ENCODE results near the gene EPN3. TPM values are rescaled to one million over a fixed set of nuclear protein-coding genes. Genes with fewer than 3 reads are reported as not detected.

EPN3 gene
- polyA plus RNA-seq, 4 donors: 1.6 to 16.0 (median 10.0) TPM

DNA sequence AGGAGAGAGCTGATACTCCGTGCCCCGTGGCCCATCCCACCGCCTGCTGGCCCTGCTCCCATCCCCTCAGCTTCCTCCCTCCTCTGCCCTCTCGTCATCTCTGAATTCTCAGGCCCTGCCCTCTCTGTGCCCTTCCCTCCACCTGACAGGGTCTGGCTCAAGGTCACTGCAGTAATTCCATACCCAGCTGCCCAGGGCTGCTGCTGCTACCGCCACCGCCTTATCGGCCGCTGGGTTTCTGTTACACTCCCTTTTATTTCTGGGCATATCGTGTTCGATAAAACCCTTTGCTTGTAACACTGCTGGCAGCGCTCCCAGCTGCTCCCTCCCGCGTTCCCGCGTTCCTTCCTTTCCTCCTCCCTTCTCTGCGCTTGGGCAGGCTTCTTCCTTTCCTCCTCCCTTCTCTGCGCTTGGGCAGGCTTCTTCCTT is 1.2 kb downstream of the EPN3 start:
- no peak for DNase-seq (ENCODE audit: low read depth in 4 of 4, low spot score in 3 of 4)

DNA sequence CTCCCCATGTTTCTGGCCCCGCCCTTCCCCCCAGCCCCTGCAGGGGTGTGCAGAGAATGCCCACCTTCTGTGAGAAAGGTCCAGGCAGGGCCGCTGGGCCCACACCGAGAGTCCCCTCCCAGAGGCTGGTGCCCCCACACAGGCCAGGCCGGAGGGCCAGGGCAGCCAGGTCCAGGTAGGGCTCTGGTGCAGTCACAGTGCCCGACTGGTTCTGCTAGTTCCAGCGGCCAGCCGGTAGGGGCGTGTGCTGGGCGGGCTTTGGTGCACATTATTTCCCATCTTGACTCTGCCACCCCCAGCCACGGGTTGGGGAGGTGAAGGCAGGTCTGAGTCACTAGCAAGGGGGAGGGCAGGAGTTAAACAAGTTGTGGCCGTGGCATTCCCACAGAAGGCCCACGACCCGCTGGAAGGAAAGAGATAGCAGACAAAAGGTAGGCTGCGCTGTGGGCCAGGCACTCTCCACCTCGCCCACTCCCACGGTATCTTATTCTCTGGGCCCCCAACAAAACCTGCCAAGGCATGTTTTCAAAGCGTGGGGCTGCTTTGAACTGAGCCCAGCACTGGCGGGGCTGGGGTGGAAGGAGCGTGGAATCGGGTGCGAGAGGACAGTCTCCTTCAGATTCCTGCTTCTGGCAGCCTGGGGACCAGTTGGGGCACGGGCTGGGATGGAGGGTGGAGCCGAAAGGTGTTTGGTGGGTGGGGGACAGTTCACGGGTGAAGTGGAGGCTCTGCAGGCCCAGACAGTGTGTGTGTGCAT is 1.9 kb downstream of the EPN3 start:
- DNase-seq (ENCODE audit: low read depth in 4 of 4, low spot score in 3 of 4): no peak

DNA sequence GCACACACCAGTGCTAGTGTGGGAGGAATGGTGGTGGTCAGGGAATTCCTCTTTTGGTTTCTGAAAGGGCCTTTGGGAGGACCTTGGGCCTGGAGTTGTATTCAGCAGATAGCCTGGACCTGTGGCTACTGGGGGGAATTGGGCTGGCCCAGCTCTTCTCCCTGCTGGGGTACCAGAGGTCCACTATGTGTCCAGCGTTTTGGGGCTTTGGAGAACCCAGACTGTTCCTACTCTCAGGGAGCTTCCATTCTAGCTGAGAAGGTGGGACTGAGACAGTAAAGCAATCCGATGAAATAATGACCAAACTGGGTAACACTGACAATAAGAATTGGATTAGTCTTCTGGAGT is 2.4 kb downstream of the EPN3 start:
- no peak for DNase-seq (ENCODE audit: low read depth in 4 of 4, low spot score in 3 of 4)

DNA sequence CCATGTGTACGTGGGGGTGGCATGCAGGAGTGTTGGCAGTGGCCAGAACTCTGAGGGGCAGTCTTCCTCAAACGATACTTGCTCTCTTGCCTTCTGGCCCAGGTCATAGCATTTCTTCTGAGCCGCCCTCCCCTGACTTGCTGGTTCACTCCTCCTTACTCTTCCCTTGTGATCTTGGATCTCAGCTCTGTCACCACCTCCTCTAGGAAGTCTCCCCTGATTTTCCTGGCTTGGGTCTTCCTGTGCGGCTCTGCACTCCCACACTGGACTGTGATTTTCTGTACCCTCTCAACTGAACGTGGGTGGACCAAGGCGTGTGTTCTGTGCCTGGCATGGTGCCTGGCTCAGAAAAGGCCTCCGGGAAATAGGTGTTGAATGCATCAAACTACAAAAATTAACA is 2.9 kb downstream of the EPN3 start:
- no peak for DNase-seq (ENCODE audit: low read depth in 4 of 4, low spot score in 3 of 4)

DNA sequence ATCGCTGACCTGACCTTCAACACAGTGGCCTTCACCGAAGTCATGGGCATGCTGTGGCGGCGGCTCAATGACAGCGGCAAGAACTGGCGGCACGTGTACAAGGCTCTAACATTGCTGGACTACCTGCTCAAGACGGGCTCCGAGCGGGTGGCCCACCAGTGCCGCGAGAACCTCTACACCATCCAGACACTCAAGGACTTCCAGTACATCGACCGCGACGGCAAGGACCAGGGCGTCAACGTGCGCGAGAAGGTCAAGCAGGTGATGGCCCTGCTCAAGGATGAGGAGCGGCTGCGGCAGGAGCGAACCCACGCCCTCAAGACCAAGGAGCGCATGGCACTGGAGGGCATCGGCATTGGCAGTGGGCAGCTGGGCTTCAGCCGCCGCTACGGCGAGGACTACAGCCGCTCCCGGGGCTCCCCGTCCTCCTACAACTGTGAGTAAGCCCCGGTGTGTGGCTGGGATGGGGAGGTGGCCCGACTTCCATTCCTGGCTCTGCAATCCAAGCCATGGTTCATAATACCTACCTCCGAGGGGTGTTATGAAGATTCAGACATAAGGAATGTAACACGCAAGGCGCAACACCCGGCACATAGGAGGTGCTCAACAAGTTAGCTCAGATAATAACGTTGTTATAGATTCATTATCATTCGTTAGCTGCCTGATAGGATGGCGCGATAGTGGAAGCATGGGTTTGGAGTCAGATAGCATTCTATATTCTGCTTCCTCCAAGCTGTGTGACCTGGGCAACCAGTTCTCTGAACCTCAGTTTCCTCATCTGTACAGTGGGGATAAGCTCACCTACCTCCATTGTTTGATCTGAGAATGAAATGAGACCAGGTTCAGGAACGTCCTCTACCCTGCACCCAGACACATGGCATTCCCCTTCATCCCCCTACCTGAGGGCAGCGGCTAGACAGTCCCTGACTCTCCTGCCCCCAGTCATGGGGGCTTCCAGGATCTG is 4.4 kb downstream of the EPN3 start:
- DNase-seq (ENCODE audit: low read depth in 4 of 4, low spot score in 3 of 4): no peak

DNA sequence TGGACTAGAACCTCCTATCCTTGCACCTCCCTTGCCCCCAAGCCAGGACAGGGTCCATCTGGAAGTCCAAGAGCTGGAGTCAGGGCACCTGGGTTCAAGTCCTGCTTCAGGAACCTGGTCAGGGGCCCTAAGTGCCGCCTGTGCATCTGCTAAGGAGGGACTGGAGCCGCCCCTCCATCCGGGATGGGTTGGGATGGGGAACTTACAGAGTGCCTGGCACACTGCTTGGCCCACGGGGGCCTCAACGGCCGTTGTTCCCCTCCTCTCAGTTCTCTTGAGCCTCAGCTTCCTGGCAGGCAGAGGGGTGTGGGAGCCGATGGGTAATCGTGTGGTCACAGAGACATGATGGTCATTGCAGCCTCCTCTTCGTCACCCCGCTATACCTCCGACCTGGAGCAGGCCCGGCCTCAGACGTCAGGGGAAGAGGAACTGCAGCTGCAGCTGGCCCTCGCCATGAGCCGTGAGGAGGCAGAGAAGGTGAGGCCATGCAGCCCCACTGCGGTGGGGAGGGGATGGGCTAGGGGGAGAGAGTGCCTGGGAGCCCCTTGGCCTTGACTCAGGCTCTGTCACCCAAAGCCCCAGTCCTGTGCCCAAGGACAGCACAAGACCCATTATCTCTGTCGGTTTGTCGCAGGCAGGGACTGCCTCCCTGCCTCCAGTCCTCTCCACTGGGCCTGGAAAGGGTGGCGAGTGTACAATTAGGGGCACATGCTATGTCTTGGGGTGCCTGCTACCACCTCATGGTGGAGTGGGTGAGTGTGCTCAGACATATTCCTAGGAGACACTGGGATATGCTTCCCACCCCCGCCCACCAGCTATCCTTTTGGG is 5.4 kb downstream of the EPN3 start:
- DNase-seq (ENCODE audit: low read depth in 4 of 4, low spot score in 3 of 4): no peak

DNA sequence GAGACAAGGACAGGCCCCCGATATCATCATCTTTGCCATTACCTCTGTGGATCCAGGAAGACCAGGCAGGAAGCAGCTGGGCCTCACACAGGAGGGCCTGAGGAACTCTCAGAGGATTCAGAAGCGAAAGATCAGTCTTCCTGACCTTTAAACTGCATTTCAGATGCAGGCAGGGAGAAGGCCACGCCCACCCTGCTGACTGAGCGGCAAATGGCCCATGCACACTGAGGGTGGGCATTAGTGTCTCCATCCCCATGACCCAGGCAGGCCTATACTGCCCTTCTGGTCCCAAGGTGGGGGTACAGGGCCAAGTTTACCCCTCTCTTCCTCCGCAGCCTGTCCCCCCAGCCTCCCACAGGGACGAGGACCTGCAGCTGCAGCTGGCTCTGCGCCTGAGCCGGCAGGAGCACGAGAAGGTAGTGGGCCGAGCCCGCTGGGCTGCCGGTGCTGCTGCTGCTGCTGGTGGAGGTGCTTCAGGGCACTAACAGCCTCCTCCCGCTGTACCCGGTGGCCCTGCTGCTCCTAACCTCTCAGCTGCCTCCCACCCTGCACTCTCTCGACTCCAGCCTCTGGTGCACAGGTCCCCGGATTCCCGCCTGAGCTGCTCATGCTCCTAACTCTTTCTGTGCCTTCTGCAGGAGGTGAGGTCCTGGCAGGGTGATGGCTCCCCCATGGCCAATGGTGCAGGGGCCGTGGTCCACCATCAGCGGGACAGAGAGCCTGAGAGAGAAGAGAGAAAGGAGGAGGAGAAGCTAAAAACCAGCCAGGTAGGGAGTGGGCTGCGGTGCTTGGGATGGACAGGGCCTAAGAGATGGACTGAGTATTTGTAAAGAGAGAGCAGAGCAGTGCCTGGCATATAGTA is 6.2 kb downstream of the EPN3 start:
- no peak for DNase-seq (ENCODE audit: low read depth in 4 of 4, low spot score in 3 of 4)

DNA sequence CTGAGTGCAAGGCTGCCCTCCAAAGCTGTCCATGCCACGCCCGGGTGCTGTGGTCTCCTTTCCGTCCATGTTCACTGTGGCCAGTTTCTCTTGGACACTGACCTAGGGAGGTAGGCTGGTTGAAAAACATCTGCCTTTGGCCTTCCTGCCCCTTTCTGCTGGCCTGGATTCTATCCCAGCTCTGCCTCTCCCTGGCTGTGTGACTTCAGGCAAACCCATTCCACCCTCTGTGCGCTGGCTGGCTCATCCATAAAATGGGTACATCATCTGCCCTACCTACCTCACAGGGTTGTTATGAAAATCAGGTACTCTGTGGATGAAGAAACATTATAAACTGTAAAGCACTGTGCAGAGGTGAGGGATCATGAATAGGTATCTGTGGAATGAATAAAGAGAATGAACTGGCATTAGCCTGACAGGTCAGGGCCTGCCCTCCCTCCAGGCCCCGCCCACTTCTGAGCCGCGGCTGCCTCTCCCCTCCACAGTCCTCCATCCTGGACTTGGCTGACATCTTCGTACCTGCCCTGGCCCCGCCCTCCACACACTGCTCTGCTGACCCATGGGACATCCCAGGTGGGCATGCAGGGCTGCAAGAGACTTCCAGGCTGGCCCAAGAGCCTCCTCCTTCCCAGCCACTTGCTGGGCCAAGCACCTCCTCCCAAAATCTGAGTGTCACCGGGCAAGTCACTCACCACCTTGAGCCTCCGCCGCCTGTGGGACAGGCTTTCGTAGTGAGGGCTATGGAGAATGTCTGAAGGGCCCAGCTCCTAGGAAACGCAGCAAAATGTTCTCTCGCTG is 7.4 kb downstream of the EPN3 start:
- DNase-seq (ENCODE audit: low read depth in 4 of 4, low spot score in 3 of 4): no peak

DNA sequence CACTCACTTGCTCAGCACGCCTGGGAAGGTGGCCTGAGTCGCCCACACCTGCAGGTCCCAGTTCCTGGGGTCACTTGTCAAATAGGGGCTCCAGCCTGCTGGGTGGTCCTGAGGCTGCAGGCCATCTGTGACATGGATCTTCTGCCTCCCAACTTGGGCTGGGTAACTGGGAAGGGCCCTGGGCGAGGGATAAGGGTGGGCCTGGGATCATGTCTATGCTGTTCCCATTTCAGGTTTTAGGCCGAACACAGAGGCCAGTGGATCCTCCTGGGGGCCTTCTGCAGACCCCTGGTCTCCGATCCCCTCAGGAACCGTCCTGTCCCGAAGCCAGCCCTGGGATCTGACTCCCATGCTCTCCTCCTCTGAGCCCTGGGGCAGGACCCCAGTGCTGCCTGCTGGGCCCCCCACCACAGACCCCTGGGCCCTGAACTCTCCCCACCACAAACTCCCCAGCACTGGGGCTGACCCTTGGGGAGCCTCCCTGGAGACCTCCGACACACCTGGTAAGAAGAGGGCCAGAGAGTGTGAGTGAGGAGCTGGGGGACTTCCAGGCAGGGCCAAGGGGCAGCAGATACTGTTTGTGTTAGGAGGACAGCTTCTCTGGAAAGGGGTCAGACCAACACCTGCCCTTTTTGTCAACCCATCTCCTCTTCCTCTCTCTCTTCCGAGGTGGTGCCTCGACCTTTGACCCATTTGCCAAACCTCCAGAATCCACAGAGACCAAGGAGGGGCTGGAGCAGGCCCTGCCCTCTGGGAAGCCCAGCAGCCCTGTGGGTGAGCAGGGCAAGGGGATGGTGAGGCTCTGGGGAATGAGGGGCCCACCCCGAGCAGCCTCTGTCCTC is 8.2 kb downstream of the EPN3 start:
- no peak for DNase-seq (ENCODE audit: low read depth in 4 of 4, low spot score in 3 of 4)

DNA sequence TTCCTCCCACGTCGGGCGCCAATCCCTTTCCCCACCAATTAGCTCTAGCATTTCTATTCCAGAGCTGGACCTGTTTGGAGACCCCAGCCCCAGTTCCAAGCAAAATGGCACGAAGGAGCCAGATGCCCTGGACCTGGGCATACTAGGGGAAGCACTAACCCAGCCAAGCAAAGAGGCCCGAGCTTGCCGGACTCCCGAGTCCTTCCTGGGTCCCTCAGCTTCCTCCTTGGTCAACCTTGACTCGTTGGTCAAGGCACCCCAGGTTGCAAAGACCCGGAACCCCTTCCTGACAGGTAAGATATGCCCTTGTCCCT is 8.8 kb downstream of the EPN3 start:
- no peak for DNase-seq (ENCODE audit: low read depth in 4 of 4, low spot score in 3 of 4)

DNA sequence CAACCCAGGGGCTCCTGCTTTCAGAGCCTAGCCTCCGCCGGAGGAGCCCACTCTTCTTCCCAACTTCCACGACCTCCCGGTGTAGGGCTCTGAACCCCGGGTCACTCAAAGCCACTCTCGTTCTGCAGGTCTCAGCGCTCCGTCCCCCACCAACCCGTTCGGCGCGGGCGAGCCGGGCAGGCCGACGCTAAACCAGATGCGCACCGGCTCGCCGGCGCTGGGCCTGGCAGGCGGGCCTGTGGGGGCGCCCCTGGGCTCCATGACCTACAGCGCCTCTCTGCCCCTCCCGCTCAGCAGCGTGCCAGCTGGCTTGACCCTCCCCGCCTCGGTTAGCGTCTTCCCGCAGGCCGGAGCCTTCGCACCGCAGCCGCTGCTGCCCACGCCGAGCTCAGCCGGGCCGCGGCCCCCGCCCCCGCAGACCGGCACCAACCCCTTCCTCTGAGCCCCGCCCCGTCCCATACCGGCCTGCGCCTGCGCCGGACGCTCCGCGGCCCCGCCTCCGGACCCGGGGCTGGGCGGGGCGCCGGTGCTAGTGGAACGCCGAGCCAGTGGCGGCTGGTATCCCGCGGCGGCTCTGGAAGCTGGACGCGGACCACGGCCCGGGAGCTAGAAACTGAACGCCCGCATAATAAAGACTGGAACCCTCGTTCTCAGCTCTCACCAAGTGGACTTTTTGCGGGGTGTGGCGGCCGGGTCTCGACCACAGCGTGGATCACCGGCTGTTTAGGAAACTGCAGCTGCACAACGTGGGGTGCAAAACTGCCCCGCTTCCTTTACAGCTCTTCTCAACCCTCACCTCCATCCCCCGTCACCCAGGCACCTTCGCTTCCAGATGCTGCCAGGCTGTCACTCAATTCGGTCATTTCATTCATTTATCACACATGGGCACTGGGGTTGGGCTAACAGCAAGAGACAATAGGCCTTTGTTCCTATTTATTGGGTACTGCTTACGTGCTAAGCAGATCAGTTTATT is 9.5 kb downstream of the EPN3 start:
- peak in 1 of 4 donors; percentile 77 for DNase-seq (ENCODE audit: low read depth in 4 of 4, low spot score in 3 of 4)

DNA sequence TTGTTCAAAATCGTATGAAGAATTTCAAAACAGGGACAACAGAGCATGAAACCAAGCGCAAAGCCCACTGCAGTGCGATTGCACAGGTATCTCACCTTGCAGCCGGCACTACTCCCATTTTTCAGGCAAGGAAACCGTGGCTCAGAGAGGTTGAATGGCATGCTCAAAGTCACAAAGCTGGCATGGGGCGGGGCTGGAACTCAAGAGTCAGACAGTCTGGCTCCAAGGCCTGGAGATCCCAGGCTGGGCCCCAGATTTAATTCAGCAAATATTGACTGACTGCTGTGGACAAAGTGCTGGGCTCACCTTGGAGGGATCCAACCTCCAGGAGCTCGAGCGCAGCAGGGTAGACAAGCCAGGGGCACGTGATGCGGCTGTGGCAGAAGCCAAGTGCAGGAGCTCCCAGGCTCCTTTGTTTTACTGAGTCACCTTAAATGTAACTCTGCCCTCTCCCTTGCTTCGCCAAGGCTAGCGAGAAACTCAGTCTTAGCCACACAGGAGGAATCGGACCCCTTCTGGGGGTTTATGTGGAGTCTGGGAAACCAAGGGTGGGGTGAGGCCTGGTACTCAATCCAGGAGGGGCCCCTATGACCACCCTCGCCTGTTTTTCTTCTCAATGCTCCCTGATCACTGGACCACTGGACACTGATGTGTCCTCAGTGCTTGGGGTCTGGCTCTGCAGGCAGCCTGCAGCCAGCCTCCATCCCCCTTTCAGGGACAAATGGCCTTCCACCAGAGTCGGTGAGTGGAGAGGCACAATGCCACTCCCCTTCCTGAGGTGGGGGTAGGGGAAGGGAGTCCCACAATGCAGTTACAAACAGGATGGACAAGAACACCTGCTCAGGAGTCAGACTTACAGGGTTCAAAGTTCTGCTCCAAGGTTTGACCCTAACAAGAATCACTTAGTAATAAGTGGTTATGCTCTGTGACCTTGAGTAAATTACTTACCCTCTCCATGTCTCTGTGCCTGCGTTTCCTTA is 10.6 kb downstream of the EPN3 start:
- DNase-seq (ENCODE audit: low read depth in 4 of 4, low spot score in 3 of 4): no peak

DNA sequence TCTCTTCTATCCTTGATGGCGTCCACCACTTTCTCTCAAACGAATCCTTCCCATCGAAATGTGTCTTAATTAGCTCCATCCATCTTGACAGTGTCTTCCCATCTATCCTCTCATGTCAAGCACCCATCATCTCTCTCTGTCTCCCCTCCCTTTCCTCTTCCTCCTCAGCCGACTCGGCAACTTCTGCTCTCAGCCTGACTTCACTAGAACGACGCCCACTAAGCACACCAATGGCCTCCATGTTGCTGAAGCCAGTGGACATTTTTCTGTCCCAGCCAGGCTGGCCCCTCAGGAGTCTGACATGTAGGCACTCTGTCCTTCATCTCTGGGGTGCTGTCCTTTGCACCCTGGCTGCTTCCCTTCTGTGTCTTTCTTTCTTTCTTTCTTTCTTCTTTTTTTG is 12.0 kb downstream of the EPN3 start:
- no peak for DNase-seq (ENCODE audit: low read depth in 4 of 4, low spot score in 3 of 4)

DNA sequence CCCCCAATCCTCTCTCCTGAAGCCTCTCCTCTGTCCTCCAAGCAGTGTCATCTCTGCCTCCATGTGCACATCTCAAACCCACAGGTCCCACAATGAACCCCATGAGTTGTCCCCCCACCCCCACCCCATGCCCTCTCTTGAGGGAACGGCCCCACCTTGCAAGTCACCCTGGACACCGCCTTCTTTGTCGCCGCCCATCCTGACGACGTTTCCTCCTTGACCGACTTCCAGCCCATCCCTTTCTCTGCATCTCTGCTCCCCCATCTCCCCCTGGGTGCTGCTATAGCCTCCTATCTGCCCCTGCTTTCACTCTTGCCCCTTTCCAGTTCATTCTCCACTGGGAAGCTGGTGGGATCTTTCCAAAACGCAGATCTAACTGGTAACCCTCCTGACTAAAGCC is 12.8 kb downstream of the EPN3 start:
- DNase-seq (ENCODE audit: low read depth in 4 of 4, low spot score in 3 of 4): no peak

DNA sequence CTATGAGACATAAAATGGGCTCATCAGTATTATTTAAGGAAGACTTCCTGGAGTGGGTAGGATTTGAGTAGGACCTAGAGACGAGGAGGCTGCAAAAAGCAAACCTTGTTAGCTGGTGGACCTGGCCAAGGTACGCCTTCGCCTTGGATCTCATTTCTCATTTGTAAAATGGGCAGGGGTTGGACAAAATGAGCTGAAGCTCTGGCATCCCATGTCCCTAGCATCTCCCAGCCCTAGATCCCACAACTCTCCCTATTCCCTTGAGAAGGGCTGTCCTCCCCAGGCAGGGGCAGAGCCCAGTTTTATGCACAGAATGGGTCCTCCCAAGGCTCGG is 14.1 kb downstream of the EPN3 start:
- no peak for DNase-seq (ENCODE audit: low read depth in 4 of 4, low spot score in 3 of 4)

DNA sequence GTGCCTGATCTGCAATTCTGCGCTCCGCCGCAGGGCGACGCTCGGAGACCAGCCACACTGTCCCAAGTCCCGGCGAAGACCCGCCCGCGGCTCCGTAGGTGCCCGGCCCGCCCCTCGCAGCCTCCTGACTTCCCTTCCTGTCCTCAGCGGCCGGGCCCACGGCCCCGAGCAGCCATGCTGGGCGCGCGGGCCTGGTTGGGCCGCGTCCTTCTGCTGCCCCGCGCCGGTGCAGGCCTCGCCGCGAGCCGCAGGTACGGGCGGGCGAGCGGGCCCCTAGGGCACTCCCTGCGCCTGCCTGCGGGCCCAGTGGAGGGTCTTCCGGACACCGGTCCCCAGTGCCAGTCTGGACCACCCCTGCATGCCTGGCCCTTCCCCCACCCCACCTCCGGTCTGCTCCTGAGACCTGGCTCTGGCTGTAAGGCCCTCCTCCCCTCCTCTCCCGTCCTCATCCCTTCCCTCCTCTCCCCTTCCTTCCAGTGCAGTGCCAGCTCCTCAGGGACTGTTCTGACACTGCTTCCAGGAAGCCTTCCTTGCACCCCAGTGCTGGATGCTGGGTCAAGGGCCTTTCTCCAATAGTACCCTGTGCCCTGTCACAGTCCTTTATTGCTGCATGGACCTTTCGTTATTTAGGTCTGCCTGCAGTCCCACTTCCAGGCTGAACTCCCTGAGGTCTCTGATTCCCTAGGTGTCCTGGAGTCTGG is 14.7 kb downstream of the EPN3 start, which contains the start of gene SPATA20:
Gene SPATA20, plus strand, starts transcription at position 140 of the 701 bp plus-strand sequence. Its CDS starts 35 bp downstream, at position 175.
- peak in 1 of 4 donors; percentile 76 for DNase-seq (ENCODE audit: low read depth in 4 of 4, low spot score in 3 of 4)

Data from left renal pelvis (tissue), 4 donors.